H1 (cell line): ENCODE data around the gene CACNB1. TPM values are rescaled to one million over a fixed set of nuclear protein-coding genes. Genes with fewer than 3 reads are reported as not detected.
A peak's percentile ranks its signal among the peaks of the same experiment; 100 is the strongest.

ENCODE experiments used
- CTCF ChIA-PET: fragments of 300-600 bp; sonication (Branson Sonifier 250); formaldehyde crosslinking; loops from one replicate; lab custom pipeline; 2021; ENCODE audit not compliant: partially characterized antibody; lab: Charles Lee
- POLR2A ChIA-PET: fragments of 300-600 bp; sonication (Branson Sonifier 250); formaldehyde crosslinking; loops from one replicate; lab custom pipeline; 2021; ENCODE audit warnings: inconsistent platforms; ENCODE audit not compliant: partially characterized antibody; lab: Charles Lee
- DNase-seq, 2 experiments: peaks; one replicate each; pipeline versions ENCODE4 v3.0.0 to v3.0.0-alpha.2; 2010 to 2022; ENCODE audit warnings: low spot score in 2 of 2, low read depth in 1 of 2, mixed read lengths in 1 of 2
- FAIRE-seq: peaks from 2 replicates; lab custom pipeline; 2011; peaks lifted over from hg19 to GRCh38; lab: Jason Lieb, UNC
- H2AFZ ChIP-seq: 2 replicates; pipeline ENCODE4 v1.8.1; 2012; ENCODE audit warnings: low read length, inconsistent platforms
- H2AK5ac ChIP-seq: 2 replicates; pipeline ENCODE4 v1.6.1; 2013; ENCODE audit warnings: low read depth, low read length
- H2BK120ac ChIP-seq: replicated peaks from 2 replicates; pipeline ENCODE3; 2013; ENCODE audit warnings: low read depth, low read length, inconsistent platforms
- H2BK12ac ChIP-seq: 2 replicates; pipeline ENCODE4 v1.6.1; 2013; ENCODE audit warnings: low read depth, low read length
- H2BK15ac ChIP-seq: 2 replicates; pipeline ENCODE4 v1.6.1; 2013; ENCODE audit warnings: low read length
- H2BK20ac ChIP-seq: 2 replicates; pipeline ENCODE4 v1.6.1; 2013; ENCODE audit warnings: low read length
- H2BK5ac ChIP-seq: 2 replicates; pipeline ENCODE4 v1.6.1; 2013; ENCODE audit warnings: low read depth, low read length
- H3K14ac ChIP-seq: 2 replicates; pipeline ENCODE4 v1.6.1; 2013; ENCODE audit warnings: inconsistent platforms; ENCODE audit not compliant: insufficient read length
- H3K18ac ChIP-seq: 2 replicates; pipeline ENCODE4 v1.6.1; 2013; ENCODE audit warnings: low read length; ENCODE audit errors: extremely low read depth
- H3K23ac ChIP-seq: 2 replicates; pipeline ENCODE4 v1.6.1; 2013; ENCODE audit warnings: inconsistent platforms; ENCODE audit not compliant: insufficient read length
- H3K23me2 ChIP-seq: 2 replicates; pipeline ENCODE4 v1.6.1; 2013; ENCODE audit warnings: low read depth, low read length
- H3K27ac ChIP-seq: 2 replicates; pipeline ENCODE4 v1.6.1; 2011; ENCODE audit warnings: low read depth, low read length, inconsistent platforms
- H3K27me3 ChIP-seq, 4 experiments: replicated peaks in 1 of 4; 1 replicate in 1 of 4; 2 replicates in 3 of 4; pipeline versions ENCODE4 v1.6.1 to v1.8.1; 2011 to 2013; ENCODE audit warnings: low read length in 3 of 4, mild to moderate bottlenecking in 3 of 4, inconsistent platforms in 2 of 4, mixed read lengths in 2 of 4, moderate library complexity in 1 of 4; ENCODE audit not compliant: control insufficient read depth in 3 of 4, insufficient read depth in 3 of 4; ENCODE audit errors: extremely low read depth in 1 of 4
- H3K36me3 ChIP-seq, 4 experiments: 2 replicates each; pipeline versions ENCODE4 v1.6.1 to v1.8.1; 2011 to 2013; ENCODE audit warnings: mild to moderate bottlenecking in 4 of 4, low read length in 3 of 4, moderate library complexity in 2 of 4, control low read depth in 1 of 4, inconsistent platforms in 1 of 4; ENCODE audit not compliant: insufficient read depth in 4 of 4, control insufficient read depth in 2 of 4
- H3K4ac ChIP-seq: replicated peaks from 2 replicates; pipeline ENCODE3; 2013; ENCODE audit warnings: low read length, low read depth, mixed read lengths, inconsistent platforms; ENCODE audit not compliant: insufficient read length
- H3K4me1 ChIP-seq, 4 experiments: replicated peaks in 1 of 4; 1 replicate in 1 of 4; 2 replicates in 3 of 4; pipeline versions ENCODE4 v1.6.1 to v1.8.1; 2011 to 2013; ENCODE audit warnings: low read length in 3 of 4, inconsistent platforms in 2 of 4, mixed read lengths in 1 of 4; ENCODE audit not compliant: insufficient read depth in 4 of 4, control insufficient read depth in 3 of 4
- H3K4me2 ChIP-seq, 2 experiments: 2 replicates each; pipeline versions ENCODE4 v1.6.1 to v1.8.1; 2011 to 2013; ENCODE audit warnings: low read depth in 2 of 2, low read length in 2 of 2, control low read depth in 1 of 2, inconsistent platforms in 1 of 2, mild to moderate bottlenecking in 1 of 2; ENCODE audit not compliant: insufficient read depth in 1 of 2
- H3K4me3 ChIP-seq, 4 experiments: fragments of 200-600, 300-600 bp in 1 of 4; sonication (generic), shearing (Covaris generic), sonication (Bioruptor Twin) in 1 of 4; 2 replicates each; pipeline versions ENCODE4 v1.5.1 to v1.8.1; 2011 to 2016; ENCODE audit warnings: low read length in 4 of 4, low read depth in 3 of 4, control low read depth in 2 of 4, inconsistent platforms in 2 of 4, mild to moderate bottlenecking in 2 of 4, mixed read lengths in 1 of 4, moderate library complexity in 1 of 4; ENCODE audit not compliant: insufficient read depth in 2 of 4; ENCODE audit errors: extremely low read depth in 1 of 4
- H3K56ac ChIP-seq: replicated peaks from 2 replicates; pipeline ENCODE3; 2013; ENCODE audit warnings: low read depth, mild to moderate bottlenecking, mixed read lengths, low read length, inconsistent platforms; ENCODE audit not compliant: insufficient read length
- H3K79me1 ChIP-seq: 2 replicates; pipeline ENCODE4 v1.6.1; 2013; ENCODE audit warnings: low read depth, low read length, control low read depth
- H3K79me2 ChIP-seq, 2 experiments: 2 replicates each; pipeline versions ENCODE4 v1.6.1 to v1.8.1; 2012 to 2013; ENCODE audit warnings: low read length in 2 of 2, mild to moderate bottlenecking in 2 of 2, inconsistent platforms in 1 of 2; ENCODE audit not compliant: insufficient read depth in 2 of 2, control insufficient read depth in 1 of 2
- H3K9ac ChIP-seq, 4 experiments: replicated peaks in 1 of 4; 1 replicate in 1 of 4; 2 replicates in 3 of 4; pipeline versions ENCODE4 v1.6.1 to v1.8.1; 2011 to 2013; ENCODE audit warnings: low read depth in 3 of 4, low read length in 3 of 4, control low read depth in 2 of 4, mild to moderate bottlenecking in 2 of 4, moderate library complexity in 2 of 4, inconsistent platforms in 1 of 4; ENCODE audit errors: extremely low read depth in 1 of 4
- H3K9me3 ChIP-seq, 2 experiments: 2 replicates each; pipeline versions ENCODE4 v1.6.1 to v1.8.1; 2012 to 2013; ENCODE audit warnings: mild to moderate bottlenecking in 2 of 2, moderate library complexity in 2 of 2, control low read depth in 1 of 2, inconsistent platforms in 1 of 2, low read depth in 1 of 2, low read length in 1 of 2, mixed read lengths in 1 of 2; ENCODE audit not compliant: insufficient read depth in 2 of 2
- H4K20me1 ChIP-seq, 2 experiments: replicated peaks in 1 of 2; 2 replicates each; pipeline versions ENCODE3 to v1.8.1; 2011 to 2013; ENCODE audit warnings: inconsistent platforms in 2 of 2, low read length in 2 of 2, mild to moderate bottlenecking in 1 of 2; ENCODE audit not compliant: insufficient read depth in 2 of 2, control insufficient read depth in 1 of 2
- H4K5ac ChIP-seq: 2 replicates; pipeline ENCODE4 v1.6.1; 2013; ENCODE audit warnings: low read length, low read depth, mixed read lengths, inconsistent platforms; ENCODE audit not compliant: insufficient read length
- H4K8ac ChIP-seq: 2 replicates; pipeline ENCODE4 v1.8.0; 2013; ENCODE audit warnings: mild to moderate bottlenecking, moderate library complexity, low read length, inconsistent platforms; ENCODE audit not compliant: insufficient read depth; ENCODE audit errors: extremely low read depth
- H4K91ac ChIP-seq: replicated peaks from 2 replicates; pipeline ENCODE3; 2013; ENCODE audit warnings: low read length, mixed read lengths, inconsistent platforms; ENCODE audit not compliant: insufficient read length
- POLR2A ChIP-seq, 2 experiments: IDR thresholded peaks; 1 replicate in 1 of 2; 2 replicates in 1 of 2; pipeline ENCODE4 v1.6.1; 2011; ENCODE audit warnings: low read depth in 2 of 2, low read length in 2 of 2, mild to moderate bottlenecking in 2 of 2; ENCODE audit errors: control extremely low read depth in 1 of 2
- POLR2AphosphoS5 ChIP-seq: IDR thresholded peaks from 2 replicates; pipeline ENCODE4 v1.6.1; 2011; ENCODE audit warnings: low read depth, low read length
- SP4 ChIP-seq: IDR thresholded peaks from 2 replicates; pipeline ENCODE4 v1.6.1; 2012; ENCODE audit warnings: low read length, inconsistent platforms
- WGBS, 2 experiments: shearing (Covaris generic) in 1 of 2; methylation state at CpG; one replicate each; pipeline versions ENCODE4 v1.1.6 to v1.1.7; 2013 to 2015; ENCODE audit warnings: low lambda C conversion rate in 2 of 2, mixed read lengths in 2 of 2, inconsistent platforms in 1 of 2, low coverage in 1 of 2, missing lambda C conversion rate in 1 of 2; ENCODE audit not compliant: insufficient replicate concordance in 2 of 2, insufficient coverage in 1 of 2, insufficient read length in 1 of 2; ENCODE audit errors: extremely low coverage in 1 of 2, missing lambda C conversion rate in 1 of 2; 5-methylcytosine and 5-hydroxymethylcytosine counted together
- polyA plus RNA-seq, 7 experiments: library from polyadenylated mRNA; depleted of rRNA in 3 of 7; stranded (reverse) in 5 of 7; unstranded in 2 of 7; fragments of >200 nt in 5 of 7; fragments of 200-250 nt in 2 of 7; gene quantifications; 1 replicate in 5 of 7; 2 replicates in 1 of 7; 4 replicates in 1 of 7; pipeline versions ENCODE4 v1.2.1 to v1.2.3, GENCODE V29; 2011 to 2013; ENCODE audit warnings: missing spikeins in 2 of 7, mixed read lengths in 2 of 7
- total RNA-seq: library from RNA; stranded (reverse); fragmentation: NEBNext Ultra II Directional; extraction: Animal tissue kit (Norgen Biotek cat#: 25700); gene quantifications from 2 replicates; pipeline ENCODE4 v1.2.1, GENCODE V29; 2021

Gene CACNB1
- total and polyA plus RNA-seq, 2 of the 8 experiments (the other 6 are each of a cell fraction or from before 2014, with no cell fraction given), result 7.2 to 17.8 TPM

DNA sequence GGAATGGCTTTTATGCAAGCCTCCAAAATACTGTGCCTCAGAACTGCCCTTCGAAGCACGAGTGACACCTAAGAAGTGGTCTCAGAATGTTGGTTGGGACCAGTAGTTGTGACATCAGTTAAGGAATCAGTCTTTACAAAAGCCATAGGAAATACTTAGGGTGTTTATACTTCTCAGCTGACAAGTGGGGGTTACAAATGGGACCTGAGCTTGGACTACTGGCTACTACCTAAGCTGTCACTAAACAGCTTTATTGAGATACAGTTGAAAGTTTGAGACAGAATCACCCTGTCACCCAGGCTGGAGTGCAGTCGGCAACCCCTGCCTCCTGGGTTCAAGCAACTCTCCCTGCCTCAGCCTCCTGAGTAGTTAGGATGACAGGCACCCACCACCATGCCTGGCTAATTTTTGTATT, 7.7 kb upstream of the CACNB1 start:
- DNase-seq, result no peak
- Histone ChIP-seq H2BK120ac (no peak overlapping the region), H3K9ac (no peak overlapping the region), H4K20me1 (peaks cover 3 to 5% of the 10 kb centered on the region in 2 experiments), H3K4me1 (peaks cover 5 to 19% (median 15%) of the 10 kb centered on the region in 4 experiments), H3K27me3 (no peaks in the 10 kb centered on the region; a peak in 1 of 7 replicates), H3K23ac (no peak overlapping the region), H3K79me2 (peaks cover 7 to 24% of the 10 kb centered on the region in 2 experiments), H4K91ac (no peak overlapping the region), H3K79me1 (peaks cover 2% of the 10 kb centered on the region; the same call in 1 of the 2 replicates), H3K4ac (no peak overlapping the region), H2BK20ac (no peak overlapping the region), H2BK12ac (no peak overlapping the region), H3K4me2 (no peak overlapping the region), H3K4me3 (no peak overlapping the region), H4K8ac (no peak overlapping the region), H3K18ac (no peak overlapping the region), H2AK5ac (no peak overlapping the region), H3K9me3 (no peaks in the 10 kb centered on the region), H2BK5ac (no peak overlapping the region), H3K14ac (no peak overlapping the region), H3K36me3 (peaks cover 30 to 44% (median 38%) of the 10 kb centered on the region in 4 experiments), H3K27ac (no peak overlapping the region), H2AFZ (no peak overlapping the region), H3K23me2 (peaks cover 11% of the 10 kb centered on the region), H3K56ac (no peak overlapping the region), H2BK15ac (no peak overlapping the region), H4K5ac (no peak overlapping the region)
- WGBS, 2 experiments, result 100% methylated on average over 3 of the region's 3 CpGs; no CpG with 5 or more reads in 1 of the 2 experiments
- ChIA-PET CTCF (interaction anchor here (2.0 to 24.1 kb wide), 3 partner anchors 10 to 35 kb away, joined by 11 to 982 read pairs (median 27); no protein-coding TSS in a partner anchor), POLR2A (interaction anchor here (0.5 to 9.5 kb wide), 13 partner anchors 12 to 475 kb away, joined by 3 to 113 read pairs (median 5); partner anchors contain the start of genes CISD3 and STAC2)
- no peak for TF ChIP-seq SP4
- peak in 1 of 2 experiments; percentile 55; a peak in 1 of 3 replicates for TF ChIP-seq POLR2A (IDR thresholded peaks at IDR 0.05; ENCODE audit: control extremely low read depth in 1 of 2, low read depth in 2 of 2, low read length in 2 of 2)
- 0 out of 2 replicates have a peak, but pooled peaks have one; percentile 76 for TF ChIP-seq POLR2AphosphoS5
- no peak for FAIRE-seq
